Parathyroid adenoma (tissue), 2 donors: Measurements from ENCODE around the gene FAM90A1.
"Not testable (repeated sequence)": the region's sequence is repeated elsewhere in the genome, so short reads cannot be mapped to it uniquely, and the experiment has no call there.

Experiments
- H2AFZ ChIP-seq: fragments of 300-600 bp; sonication (generic); one replicate; pipeline ENCODE4 v1.7.0; 2017; ENCODE audit warnings: antibody characterized with exemption, mild to moderate bottlenecking
- H3K27ac ChIP-seq: fragments of 300-600 bp; sonication (generic); one replicate; pipeline ENCODE4 v1.7.0; 2017
- H3K27me3 ChIP-seq: fragments of 300-600 bp; sonication (generic); one replicate; pipeline ENCODE4 v1.7.0; 2017; ENCODE audit warnings: low read length; ENCODE audit not compliant: control insufficient read depth, insufficient read depth
- H3K36me3 ChIP-seq: fragments of 300-600 bp; sonication (generic); one replicate; pipeline ENCODE4 v1.7.0; 2017; ENCODE audit warnings: low read length; ENCODE audit not compliant: control insufficient read depth, insufficient read depth
- H3K4me1 ChIP-seq: fragments of 300-600 bp; sonication (generic); one replicate; pipeline ENCODE4 v1.7.0; 2017; ENCODE audit warnings: control low read depth
- H3K4me2 ChIP-seq: fragments of 300-600 bp; sonication (generic); one replicate; pipeline ENCODE4 v1.7.0; 2017; ENCODE audit warnings: low read length
- H3K4me3 ChIP-seq: fragments of 300-600 bp; sonication (generic); one replicate; pipeline ENCODE4 v1.7.0; 2017; ENCODE audit warnings: low read depth, low read length
- H3K79me2 ChIP-seq: fragments of 300-600 bp; sonication (generic); one replicate; pipeline ENCODE4 v1.7.0; 2017; ENCODE audit warnings: control low read depth
- H3K9ac ChIP-seq: fragments of 300-600 bp; sonication (generic); one replicate; pipeline ENCODE4 v1.7.0; 2017; ENCODE audit warnings: mild to moderate bottlenecking
- H3K9me3 ChIP-seq: fragments of 300-600 bp; sonication (generic); one replicate; pipeline ENCODE4 v1.7.0; 2017; ENCODE audit warnings: low read length; ENCODE audit not compliant: control insufficient read depth
- donor health status: primary hyperparathyroidism.

The FAM90A1 gene

GRCh38 chr12:8243682-8244161, 16.3 kb upstream of the FAM90A1 start:
- H3K27me3 ChIP-seq, H3K9me3 ChIP-seq, H3K4me1 ChIP-seq, H3K79me2 ChIP-seq, H3K36me3 ChIP-seq: not testable (repeated sequence)
- peak overlapping the region; percentile 88 for H3K4me2 ChIP-seq
- peak overlapping the region; percentile 89 for H2AFZ ChIP-seq
- H3K4me3 ChIP-seq: peak overlapping the region; percentile 76
- peak overlapping the region; percentile 8 for H3K9ac ChIP-seq
- peak overlapping the region; percentile 87 for H3K27ac ChIP-seq

GRCh38 chr12:8242880-8243681, 15.7 kb upstream of the FAM90A1 start:
- not testable (repeated sequence) for H3K79me2 ChIP-seq, H3K27me3 ChIP-seq, H3K9me3 ChIP-seq, H3K4me1 ChIP-seq, H3K36me3 ChIP-seq
- peak overlapping the region; percentile 87 for H3K27ac ChIP-seq
- peak overlapping the region; percentile 79 for H3K4me3 ChIP-seq
- peak overlapping the region; percentile 88 for H3K4me2 ChIP-seq
- peak overlapping the region; percentile 89 for H2AFZ ChIP-seq
- peak overlapping the region; percentile 67 for H3K9ac ChIP-seq

- H3K79me2 ChIP-seq, H3K9me3 ChIP-seq, H3K4me1 ChIP-seq, H3K27me3 ChIP-seq, H3K36me3 ChIP-seq: not testable (repeated sequence)
- Histone ChIP-seq H3K27ac (peak overlapping the region; percentile 51), H3K4me3 (peak overlapping the region; percentile 79), H2AFZ (peak overlapping the region; percentile 86), H3K9ac (peak overlapping the region; percentile 67), H3K4me2 (peak overlapping the region; percentile 71)
Observed at GRCh38 chr12:8242622-8242879, 15.1 kb upstream of the FAM90A1 start.

- H3K27me3 ChIP-seq, H3K36me3 ChIP-seq, H3K9me3 ChIP-seq, H3K4me1 ChIP-seq, H3K79me2 ChIP-seq: not testable (repeated sequence)
- H3K4me3 ChIP-seq: peak overlapping the region; percentile 79
- peak overlapping the region; percentile 67 for H3K9ac ChIP-seq
- H3K27ac ChIP-seq: peak overlapping the region; percentile 51
- peak overlapping the region; percentile 86 for H2AFZ ChIP-seq
- H3K4me2 ChIP-seq: peak overlapping the region; percentile 71
Observed at GRCh38 chr12:8241917-8242621, 14.7 kb upstream of the FAM90A1 start.

- not testable (repeated sequence) for H3K27ac ChIP-seq, H3K9ac ChIP-seq, H3K27me3 ChIP-seq, H2AFZ ChIP-seq, H3K79me2 ChIP-seq, H3K4me2 ChIP-seq, H3K4me3 ChIP-seq, H3K4me1 ChIP-seq, H3K36me3 ChIP-seq, H3K9me3 ChIP-seq
Observed at GRCh38 chr12:8240340-8241114, 13.1 kb upstream of the FAM90A1 start.

- H3K27ac ChIP-seq, H3K27me3 ChIP-seq, H3K4me1 ChIP-seq, H3K9ac ChIP-seq, H3K79me2 ChIP-seq, H3K4me2 ChIP-seq, H2AFZ ChIP-seq, H3K4me3 ChIP-seq, H3K36me3 ChIP-seq, H3K9me3 ChIP-seq: not testable (repeated sequence)
Observed at GRCh38 chr12:8237031-8237430, 9.6 kb upstream of the FAM90A1 start.

- not testable (repeated sequence) for H3K27me3 ChIP-seq, H3K27ac ChIP-seq, H3K4me3 ChIP-seq, H3K36me3 ChIP-seq, H3K4me1 ChIP-seq, H3K79me2 ChIP-seq, H2AFZ ChIP-seq, H3K9ac ChIP-seq, H3K4me2 ChIP-seq, H3K9me3 ChIP-seq
Observed at GRCh38 chr12:8235316-8236157, 8.1 kb upstream of the FAM90A1 start.

GRCh38 chr12:8234746-8235145, 7.3 kb upstream of the FAM90A1 start:
- not testable (repeated sequence) for H2AFZ ChIP-seq

GRCh38 chr12:8233935-8234495, 6.6 kb upstream of the FAM90A1 start:
- H3K4me2 ChIP-seq: not testable (repeated sequence)

More at GRCh38 chr12:8234746-8235145, 7.3 kb upstream of the FAM90A1 start:
- not testable (repeated sequence) for H3K4me1 ChIP-seq, H3K27me3 ChIP-seq, H3K9me3 ChIP-seq, H3K36me3 ChIP-seq, H3K4me3 ChIP-seq, H3K4me2 ChIP-seq, H3K9ac ChIP-seq, H3K27ac ChIP-seq, H3K79me2 ChIP-seq

GRCh38 chr12:8233300-8233855, 6.0 kb upstream of the FAM90A1 start:
- not testable (repeated sequence) for H3K4me1 ChIP-seq, H3K79me2 ChIP-seq, H3K27ac ChIP-seq, H3K9me3 ChIP-seq, H3K4me2 ChIP-seq, H3K9ac ChIP-seq, H2AFZ ChIP-seq, H3K4me3 ChIP-seq, H3K27me3 ChIP-seq, H3K36me3 ChIP-seq

More at GRCh38 chr12:8233935-8234495, 6.6 kb upstream of the FAM90A1 start:
- not testable (repeated sequence) for H3K9me3 ChIP-seq, H3K9ac ChIP-seq, H3K36me3 ChIP-seq, H3K79me2 ChIP-seq, H3K4me3 ChIP-seq, H3K27ac ChIP-seq, H2AFZ ChIP-seq, H3K27me3 ChIP-seq, H3K4me1 ChIP-seq
